GM12892 (cell line): ENCODE measurements around the gene NEB.

Source experiments
- POLR2A ChIP-seq: IDR thresholded peaks from 2 replicates; pipeline ENCODE4 v1.6.1; 2011; ENCODE audit warnings: low read depth, low read length, control low read depth
- TAF1 ChIP-seq: IDR thresholded peaks from 2 replicates; pipeline ENCODE4 v1.6.1; 2011; ENCODE audit warnings: low read depth, mild to moderate bottlenecking, control low read depth, low read length, borderline replicate concordance

GRCh38 chr2:151520976-151521375, 213.3 kb downstream of the NEB start:
- TF ChIP-seq TAF1, result no peak
- no peak for TF ChIP-seq POLR2A
